ENCODE measurements around the gene HPSE2. TPM values are rescaled to one million over a fixed set of nuclear protein-coding genes. Genes with fewer than 3 reads are reported as not detected.

HPSE2 gene
- total RNA-seq, 4 donors from 2014 or later, result 1.1 TPM; not detected in 3

DNA sequence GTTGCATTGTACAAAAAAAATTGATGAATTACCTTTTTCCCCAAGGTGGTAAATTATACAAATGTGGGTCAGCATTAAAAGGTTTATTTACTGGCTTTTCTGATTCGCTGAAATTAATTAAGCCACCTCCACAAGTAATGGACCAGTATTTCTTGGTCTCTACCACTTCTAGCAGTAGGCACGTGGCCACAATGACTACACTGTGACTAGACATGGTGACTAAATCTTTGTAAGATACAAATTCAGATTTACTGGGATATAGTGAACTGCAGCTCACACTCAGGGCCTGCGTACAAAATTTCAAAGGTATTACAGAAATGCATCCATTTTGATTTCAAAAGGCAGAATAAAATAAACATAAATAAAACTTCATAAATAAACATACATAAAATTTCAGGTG is 10.9 kb downstream of the HPSE2 start:
- Histone ChIP-seq H3K4me3 (no peak overlapping the region), H3K36me3 (no peaks in the 10 kb centered on the region), H3K27me3 (peaks cover 0 to 3% (median 0%) of the 10 kb centered on the region in 3 donors), H3K4me1 (no peaks in the 10 kb centered on the region), H3K9me3 (no peaks in the 10 kb centered on the region), H3K27ac (no peak overlapping the region)
- in situ Hi-C loops (cut with MboI; ENCODE audit: low sequenced_read_pairs in 4 of 4) (no loop called here), intact Hi-C loops (cut with DNase I; ENCODE audit: low total_unique reads) (no loop called here)
- no peak for ATAC-seq
- TF ChIP-seq, protein P1, sequence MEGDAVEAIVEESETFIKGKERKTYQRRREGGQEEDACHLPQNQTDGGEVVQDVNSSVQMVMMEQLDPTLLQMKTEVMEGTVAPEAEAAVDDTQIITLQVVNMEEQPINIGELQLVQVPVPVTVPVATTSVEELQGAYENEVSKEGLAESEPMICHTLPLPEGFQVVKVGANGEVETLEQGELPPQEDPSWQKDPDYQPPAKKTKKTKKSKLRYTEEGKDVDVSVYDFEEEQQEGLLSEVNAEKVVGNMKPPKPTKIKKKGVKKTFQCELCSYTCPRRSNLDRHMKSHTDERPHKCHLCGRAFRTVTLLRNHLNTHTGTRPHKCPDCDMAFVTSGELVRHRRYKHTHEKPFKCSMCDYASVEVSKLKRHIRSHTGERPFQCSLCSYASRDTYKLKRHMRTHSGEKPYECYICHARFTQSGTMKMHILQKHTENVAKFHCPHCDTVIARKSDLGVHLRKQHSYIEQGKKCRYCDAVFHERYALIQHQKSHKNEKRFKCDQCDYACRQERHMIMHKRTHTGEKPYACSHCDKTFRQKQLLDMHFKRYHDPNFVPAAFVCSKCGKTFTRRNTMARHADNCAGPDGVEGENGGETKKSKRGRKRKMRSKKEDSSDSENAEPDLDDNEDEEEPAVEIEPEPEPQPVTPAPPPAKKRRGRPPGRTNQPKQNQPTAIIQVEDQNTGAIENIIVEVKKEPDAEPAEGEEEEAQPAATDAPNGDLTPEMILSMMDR (IDR thresholded peaks at IDR 0.05 in 4 of 5, conservative IDR thresholded peaks at IDR 0.05 in 1 of 5), result no peak
- no peak for TF ChIP-seq POLR2A (IDR thresholded peaks at IDR 0.05)
- DNase-seq, result no peak

- in situ Hi-C loops (cut with MboI; ENCODE audit: low sequenced_read_pairs in 4 of 4), result no loop called here
- DNase-seq, result no peak
- Histone ChIP-seq H3K4me1 (no peaks in the 10 kb centered on the region), H3K27ac (no peak overlapping the region), H3K9me3 (no peaks in the 10 kb centered on the region), H3K27me3 (no peaks in the 10 kb centered on the region), H3K36me3 (no peaks in the 10 kb centered on the region), H3K4me3 (no peak overlapping the region)
- intact Hi-C loops (cut with DNase I; ENCODE audit: low total_unique reads), result no loop called here
- TF ChIP-seq POLR2A (IDR thresholded peaks at IDR 0.05), result no peak
- TF ChIP-seq, protein P1 (IDR thresholded peaks at IDR 0.05 in 4 of 5, conservative IDR thresholded peaks at IDR 0.05 in 1 of 5), result no peak
- ATAC-seq, result no peak
Measured at GRCh38 chr10:99207340-99207739, 28.3 kb downstream of the HPSE2 start.

DNA sequence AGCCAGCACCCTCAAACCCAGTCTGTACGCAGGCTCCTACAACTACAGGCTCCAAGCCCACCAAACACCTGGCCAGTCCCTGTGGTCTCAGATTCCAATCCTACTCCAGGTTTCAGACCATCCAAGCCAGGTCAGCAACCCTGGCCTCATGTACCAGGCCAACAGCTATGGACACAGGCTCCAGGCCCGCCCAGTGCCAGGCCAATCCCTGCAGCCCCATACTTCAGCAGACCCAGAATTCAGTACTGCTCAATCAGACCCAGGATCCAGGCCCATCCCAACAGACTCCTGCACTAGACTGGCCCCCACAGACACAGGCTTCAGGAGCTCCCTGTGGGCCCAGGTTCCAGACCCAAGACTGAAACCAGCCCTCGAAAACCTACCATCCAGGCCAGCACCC is 32.3 kb downstream of the HPSE2 start:
- DNase-seq, result no peak
- ATAC-seq, result no peak
- H3K36me3 ChIP-seq, result no peaks in the 10 kb centered on the region
- TF ChIP-seq POLR2A (IDR thresholded peaks at IDR 0.05), result no peak
- TF ChIP-seq, protein P1 (IDR thresholded peaks at IDR 0.05 in 4 of 5, conservative IDR thresholded peaks at IDR 0.05 in 1 of 5), result no peak
- no peaks in the 10 kb centered on the region for H3K27me3 ChIP-seq
- H3K4me1 ChIP-seq, result no peaks in the 10 kb centered on the region
- H3K9me3 ChIP-seq, result no peaks in the 10 kb centered on the region
- no peak overlapping the region for H3K27ac ChIP-seq
- intact Hi-C loops (cut with DNase I; ENCODE audit: low total_unique reads), result no loop called here
- H3K4me3 ChIP-seq, result no peak overlapping the region
- in situ Hi-C loops (cut with MboI; ENCODE audit: low sequenced_read_pairs in 4 of 4), result no loop called here

- Histone ChIP-seq H3K4me3 (no peak overlapping the region), H3K9me3 (no peaks in the 10 kb centered on the region), H3K27ac (no peak overlapping the region), H3K4me1 (no peaks in the 10 kb centered on the region), H3K36me3 (no peaks in the 10 kb centered on the region), H3K27me3 (no peaks in the 10 kb centered on the region)
- TF ChIP-seq, protein P1 (IDR thresholded peaks at IDR 0.05 in 4 of 5, conservative IDR thresholded peaks at IDR 0.05 in 1 of 5), result no peak
- TF ChIP-seq POLR2A (IDR thresholded peaks at IDR 0.05), result no peak
- intact Hi-C loops (cut with DNase I; ENCODE audit: low total_unique reads), result no loop called here
- in situ Hi-C loops (cut with MboI; ENCODE audit: low sequenced_read_pairs in 4 of 4), result no loop called here
- DNase-seq (no peak), ATAC-seq (no peak)
Measured at GRCh38 chr10:99172950-99173349, 62.7 kb downstream of the HPSE2 start.

DNA sequence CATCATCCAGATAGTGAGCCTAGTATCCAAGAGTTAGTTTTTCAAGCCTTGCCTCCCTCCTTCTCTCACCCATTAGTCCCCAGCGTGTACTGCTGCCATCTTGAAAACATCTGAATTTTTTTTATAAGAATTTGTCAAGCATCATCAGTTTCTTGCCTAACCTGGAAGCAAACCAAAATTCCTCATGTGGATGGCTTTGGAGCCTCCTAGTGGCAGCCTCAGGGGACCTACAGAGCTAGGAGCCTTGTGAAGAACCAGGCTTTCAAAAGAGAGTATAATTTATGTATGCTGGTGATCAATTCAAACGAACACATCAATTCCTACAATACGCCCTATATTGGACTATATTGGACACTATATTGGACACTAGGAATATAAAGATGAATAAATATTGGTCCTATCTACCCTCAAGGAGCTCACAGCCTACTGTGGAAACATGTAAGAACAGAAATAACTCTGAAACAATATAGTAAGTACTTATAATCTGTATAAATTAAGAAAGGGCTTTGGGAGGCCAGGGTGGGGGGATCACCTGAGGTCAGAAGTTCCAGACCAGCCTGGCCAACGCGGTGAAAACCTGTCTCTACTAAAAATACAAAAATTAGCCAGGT is 63.4 kb downstream of the HPSE2 start:
- Histone ChIP-seq H3K9me3 (no peaks in the 10 kb centered on the region), H3K27me3 (no peaks in the 10 kb centered on the region), H3K27ac (no peak overlapping the region), H3K4me3 (no peak overlapping the region), H3K4me1 (no peaks in the 10 kb centered on the region), H3K36me3 (no peaks in the 10 kb centered on the region)
- DNase-seq (no peak), ATAC-seq (no peak)
- intact Hi-C loops (cut with DNase I; ENCODE audit: low total_unique reads), result no loop called here
- in situ Hi-C loops (cut with MboI; ENCODE audit: low sequenced_read_pairs in 4 of 4), result no loop called here
- TF ChIP-seq, protein P1 (IDR thresholded peaks at IDR 0.05 in 4 of 5, conservative IDR thresholded peaks at IDR 0.05 in 1 of 5), result no peak
- no peak for TF ChIP-seq POLR2A (IDR thresholded peaks at IDR 0.05)

Measured in gastrocnemius medialis (tissue), 4 donors.